GM12875 (cell line): ENCODE results near the gene TNP2.

Source experiments
- H3K4me3 ChIP-seq: one replicate; pipeline ENCODE4 v1.5.1; 2011; ENCODE audit warnings: low read depth, low read length, control low read depth
- CTCF ChIP-seq: IDR thresholded peaks from 2 replicates; pipeline ENCODE4 v1.5.1; 2011; ENCODE audit warnings: low read depth, mild to moderate bottlenecking, control low read depth, inconsistent platforms, low read length, moderate library complexity, borderline replicate concordance; ENCODE audit not compliant: insufficient read depth

TNP2 gene

GRCh38 chr16:11236461-11237254, 32.5 kb downstream of the TNP2 start:
- no peak for TF ChIP-seq CTCF
- no peak overlapping the region for H3K4me3 ChIP-seq

GRCh38 chr16:11235703-11235991, 33.5 kb downstream of the TNP2 start:
- TF ChIP-seq CTCF, result no peak
- no peak overlapping the region for H3K4me3 ChIP-seq

DNA sequence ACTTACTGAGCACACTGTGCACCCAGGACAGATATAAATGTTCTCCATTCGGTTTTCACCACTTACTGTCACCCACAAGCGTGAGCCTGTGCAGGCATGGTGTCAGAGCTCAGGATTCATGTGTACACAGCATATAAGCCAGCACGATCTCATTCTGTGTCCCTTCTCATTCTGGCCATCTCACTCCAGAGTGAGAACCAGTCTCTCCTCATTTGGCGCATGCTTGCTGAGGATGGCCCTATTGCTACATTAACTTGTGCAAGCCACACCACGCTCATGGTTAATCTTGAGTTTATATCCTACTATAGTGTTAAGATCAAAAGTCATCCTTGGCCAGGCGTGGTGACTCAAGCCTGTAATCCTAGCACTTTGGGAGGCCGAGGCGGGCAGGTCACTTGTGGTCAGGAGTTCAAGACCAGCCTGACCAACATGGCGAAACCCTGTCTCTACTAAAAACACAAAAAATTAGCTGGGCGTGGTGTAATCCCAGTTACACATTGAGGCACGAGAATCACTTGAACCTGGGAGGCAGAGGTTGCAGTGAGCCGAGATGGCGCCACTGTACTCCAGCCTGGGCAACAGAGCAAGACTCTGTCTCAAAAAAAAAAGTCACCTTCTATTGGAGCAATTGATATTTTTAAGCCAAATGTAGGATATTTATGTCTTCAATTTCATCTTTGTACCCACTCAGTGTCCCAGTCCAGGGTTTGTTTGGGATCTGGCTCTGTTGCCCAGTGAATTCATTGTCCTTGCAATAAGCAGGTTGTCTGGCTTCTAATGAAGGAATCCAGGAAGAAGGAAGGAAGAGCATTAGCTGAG, 34.0 kb downstream of the TNP2 start:
- H3K4me3 ChIP-seq, result no peak overlapping the region
- no peak for TF ChIP-seq CTCF

- no peak overlapping the region for H3K4me3 ChIP-seq
- TF ChIP-seq CTCF, result no peak
These were observed 35.3 kb downstream of the TNP2 start for GRCh38 chr16:11233727-11234376.

- no peak for TF ChIP-seq CTCF
- no peak overlapping the region for H3K4me3 ChIP-seq
These were observed 36.0 kb downstream of the TNP2 start for GRCh38 chr16:11232852-11233726.

DNA sequence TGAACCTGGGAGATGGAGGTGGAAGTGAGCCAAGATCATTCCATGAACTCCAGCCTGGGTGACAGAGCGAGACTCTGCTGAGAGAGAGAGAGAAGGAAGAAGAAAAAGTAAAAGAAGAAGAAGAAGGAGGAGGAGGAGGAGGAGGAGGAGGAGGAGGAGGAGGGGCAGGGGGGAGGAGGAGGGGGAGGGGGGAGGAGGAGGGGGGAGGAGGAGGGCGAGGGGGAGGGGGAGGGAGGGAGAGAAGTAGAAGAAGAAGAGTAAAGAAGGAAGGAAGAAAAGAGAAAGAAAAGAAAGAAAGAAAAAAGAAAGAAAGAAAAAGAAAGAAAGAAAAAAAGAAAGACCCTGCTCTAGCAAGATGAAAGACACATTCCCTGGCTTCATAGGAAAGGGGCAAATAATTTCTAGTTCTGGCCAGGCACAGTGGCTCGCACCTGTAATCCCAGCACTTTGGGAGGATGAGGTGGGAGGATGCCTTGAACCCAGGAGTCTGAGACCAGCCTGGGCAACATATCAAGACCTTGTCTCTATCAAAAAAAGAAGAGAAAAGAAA, 36.7 kb downstream of the TNP2 start:
- TF ChIP-seq CTCF, result no peak
- no peak overlapping the region for H3K4me3 ChIP-seq
